Heart right ventricle (tissue), 16 donors: ENCODE measurements around the gene SH2D4B. TPM values are rescaled to one million over a fixed set of nuclear protein-coding genes. Genes with fewer than 3 reads are reported as not detected.
A peak's percentile ranks its signal among the peaks of the same experiment; 100 is the strongest.

Experiments used
- ATAC-seq, 8 donors: fragments of 200-7000 bp; cut with Tn5 transposase; one replicate each; pipeline ENCODE4 v1.9.1; 2020; ENCODE audit warnings: mild to moderate bottlenecking in 8 of 8, moderate library complexity in 8 of 8, moderate number of reproducible peaks in 1 of 8
- DNase-seq, 2 donors: peaks; one replicate each; pipeline ENCODE4 v3.0.0-alpha.2; 2020
- H3K27ac ChIP-seq, 10 donors: fragments of 200-600 bp; sonication (generic) in 2 of 10; one replicate each; pipeline versions ENCODE4 v1.5.0 to v1.8.0; 2020 to 2022; ENCODE audit warnings: mild to moderate bottlenecking in 3 of 10
- H3K27me3 ChIP-seq, 7 donors: fragments of 200-600 bp; one replicate each; pipeline ENCODE4 v1.8.0; 2021 to 2022; ENCODE audit warnings: mild to moderate bottlenecking in 2 of 7
- H3K36me3 ChIP-seq, 9 donors: fragments of 200-600 bp; sonication (generic) in 1 of 9; one replicate each; pipeline versions ENCODE4 v1.5.0 to v1.8.0; 2020 to 2022; ENCODE audit warnings: mild to moderate bottlenecking in 2 of 9
- H3K4me1 ChIP-seq, 9 donors: fragments of 200-600 bp; sonication (generic) in 1 of 9; one replicate each; pipeline versions ENCODE4 v1.5.0 to v1.8.0; 2020 to 2022; ENCODE audit warnings: mild to moderate bottlenecking in 4 of 9
- H3K4me3 ChIP-seq, 10 donors: fragments of 200-600 bp; sonication (generic) in 2 of 10; one replicate each; pipeline versions ENCODE4 v1.5.0 to v1.8.0; 2020 to 2022; ENCODE audit warnings: mild to moderate bottlenecking in 7 of 10, moderate library complexity in 2 of 10
- H3K9me3 ChIP-seq, 11 donors: fragments of 200-600 bp in 10 of 11; sonication (generic) in 2 of 11; one replicate each; pipeline versions ENCODE4 v1.5.0 to v1.8.0; 2013 to 2022; ENCODE audit warnings: mild to moderate bottlenecking in 2 of 11, control low read depth in 1 of 11, moderate library complexity in 1 of 11
- CTCF ChIP-seq, 9 donors: fragments of 200-600 bp; sonication (generic) in 2 of 9; IDR thresholded peaks; one replicate each; pipeline versions ENCODE4 v1.5.0 to v1.8.0; 2021 to 2022; ENCODE audit warnings: antibody characterized with exemption in 9 of 9, mild to moderate bottlenecking in 5 of 9, moderate library complexity in 1 of 9
- WGBS, 2 donors: extraction: QIAGEN DNeasy Blood & Tissue Kit; methylation state at CpG; one replicate each; pipeline ENCODE4 v1.1.7; 2013; ENCODE audit warnings: inconsistent platforms in 1 of 2; 5-methylcytosine and 5-hydroxymethylcytosine counted together
- intact Hi-C, 10 donors: fragments of 100-400 bp; cut with DNase I; formaldehyde crosslinking; loops; one replicate each; pipeline versions ENCODE4 v1.11.1 to v1.14.2; 2022
- polyA plus RNA-seq, 2 donors: library from polyadenylated mRNA; stranded (reverse); fragments of 200-250 nt; gene quantifications; one replicate each; pipeline ENCODE4 v1.2.3, GENCODE V29; 2013
- total RNA-seq, 10 donors: library from RNA; stranded (reverse); fragmentation: NEBNext Ultra II Directional in 3 of 10; extraction: Animal tissue kit (Norgen Biotek cat#: 25700) in 3 of 10; gene quantifications; one replicate each; pipeline versions ENCODE4 v1.2.1 to v1.2.4, GENCODE V29; 2021 to 2023
- donor health status: Arrhythmogenic right ventricular cardiomyopathy.
- donor health status: ischemic (EF 13 %, LVEDD 7.1; RV severe dilation, severe dysfunction).
- donor health status: healthy with polysubstance abuse.
- donor health status: DM: no; HTN: yes; CAD: no.
- donor health status: DM: no; HTN: no; CAD: no.
- donor health status: ischemic (EF 25% LVEDD 6.9; RV normal size, moderate dysfunction).
- donor health status: ischemic (EF 25% LVEDD 5.7; RV mildly dilated, moderate dysfunction).
- donor health status: healthy.
- donor health status: DM: yes; HTN: yes; CAD: no.
- donor health status: Ischemic cardiomyopathy.
- donor health status: ischemic (EF 35%, LVEDD 5.7; RV mildly dilated, moderate dysfunction).
- donor health status: nonischemic (EF 11% LVEDD 7.7; RV severe dilation, severe dysfunction).
- donor health status: DM: yes; HTN: yes; CAD: no.
- donor health status: PGD.
- donor health status: ischemic (EF 29% LVEDD 5.4; RV normal size, mild dysfunction).
- donor health status: nonischemic (EF 23%, LVEDD 6.1; RV moderate dilation, normal function).

SH2D4B gene
- total and polyA plus RNA-seq, 12 donors = not detected

GRCh38 chr10:80539421-80540031 lies 1.8 kb downstream of the SH2D4B start:
- WGBS, 2 donors = 75 to 84% methylated on average over 7 of the region's 7 CpGs
- ATAC-seq (no peak), DNase-seq (no peak)
- Histone ChIP-seq H3K27me3 (no peaks in the 10 kb centered on the region), H3K4me3 (no peak overlapping the region), H3K27ac (peak overlapping the region in 6 of 10 donors; percentile 76 to 86 (median 84)), H3K9me3 (no peaks in the 10 kb centered on the region), H3K36me3 (no peaks in the 10 kb centered on the region), H3K4me1 (peaks cover 0 to 55% (median 28%) of the 10 kb centered on the region in 9 donors)
- intact Hi-C loops = loop anchor here in 1 of 10 donors (5.0 kb wide), 1 partner anchor 43 kb away; no protein-coding TSS in a partner anchor
- no peak for TF ChIP-seq CTCF (IDR thresholded peaks at IDR 0.05)

- Histone ChIP-seq H3K36me3 (no peaks in the 10 kb centered on the region), H3K4me1 (peaks cover 0 to 55% (median 28%) of the 10 kb centered on the region in 9 donors), H3K27ac (peak overlapping the region in 8 of 10 donors; percentile 74 to 86 (median 82)), H3K27me3 (no peaks in the 10 kb centered on the region), H3K4me3 (peak overlapping the region in 1 of 10 donors; percentile 29), H3K9me3 (no peaks in the 10 kb centered on the region)
- 57 to 61% methylated on average over 11 of the region's 11 CpGs for WGBS, 2 donors
- TF ChIP-seq CTCF (IDR thresholded peaks at IDR 0.05) = no peak
- ATAC-seq = no peak
- intact Hi-C loops = no loop called here
- DNase-seq = no peak
Measured at GRCh38 chr10:80540136-80540535, 2.4 kb downstream of the SH2D4B start.

GRCh38 chr10:80540618-80540980 lies 2.9 kb downstream of the SH2D4B start:
- ATAC-seq = no peak
- intact Hi-C loops = no loop called here
- peak overlapping the region in 9 of 10 donors; percentile 59 to 86 (median 79) for H3K27ac ChIP-seq
- H3K36me3 ChIP-seq = no peaks in the 10 kb centered on the region
- no peak for TF ChIP-seq CTCF (IDR thresholded peaks at IDR 0.05)
- 60 to 68% methylated on average over 9 of the region's 9 CpGs for WGBS, 2 donors
- no peaks in the 10 kb centered on the region for H3K27me3 ChIP-seq
- no peak for DNase-seq
- H3K4me3 ChIP-seq = peak overlapping the region in 6 of 10 donors; percentile 9 to 29 (median 22)
- peaks cover 0 to 55% (median 28%) of the 10 kb centered on the region in 9 donors for H3K4me1 ChIP-seq
- H3K9me3 ChIP-seq = no peaks in the 10 kb centered on the region

GRCh38 chr10:80540981-80541750 lies 3.5 kb downstream of the SH2D4B start:
- H3K9me3 ChIP-seq = no peaks in the 10 kb centered on the region
- H3K36me3 ChIP-seq = no peaks in the 10 kb centered on the region
- DNase-seq (peak; percentile 45 to 76), ATAC-seq (peak; percentile 69 to 95 (median 86))
- H3K27ac ChIP-seq = peak overlapping the region in 9 of 10 donors; percentile 59 to 86 (median 79)
- intact Hi-C loops = no loop called here
- WGBS, 2 donors = 55 to 59% methylated on average over 11 of the region's 11 CpGs
- peak overlapping the region in 6 of 10 donors; percentile 9 to 29 (median 22) for H3K4me3 ChIP-seq
- peaks cover 0 to 54% (median 27%) of the 10 kb centered on the region in 9 donors for H3K4me1 ChIP-seq
- no peak for TF ChIP-seq CTCF (IDR thresholded peaks at IDR 0.05)
- H3K27me3 ChIP-seq = no peaks in the 10 kb centered on the region
